Measurements from ENCODE around the gene TTC23L.

GRCh38 chr5:34895641-34896419, 56.9 kb downstream of the TTC23L start:
- TF ChIP-seq CTCF (IDR thresholded peaks at IDR 0.05; ENCODE audit: low read length) (no peak), EZH2 (optimal IDR thresholded peaks at IDR 0.05; ENCODE audit: low read depth, low read length) (no peak)

Data from MM.1S (cell line).